ENCODE data around the gene ETV6. TPM values are rescaled to one million over a fixed set of nuclear protein-coding genes. Genes with fewer than 3 reads are reported as not detected.

The ETV6 gene
- total RNA-seq, 1 experiment from 2014 or later: 89.1 TPM

- TF ChIP-seq, protein P1, sequence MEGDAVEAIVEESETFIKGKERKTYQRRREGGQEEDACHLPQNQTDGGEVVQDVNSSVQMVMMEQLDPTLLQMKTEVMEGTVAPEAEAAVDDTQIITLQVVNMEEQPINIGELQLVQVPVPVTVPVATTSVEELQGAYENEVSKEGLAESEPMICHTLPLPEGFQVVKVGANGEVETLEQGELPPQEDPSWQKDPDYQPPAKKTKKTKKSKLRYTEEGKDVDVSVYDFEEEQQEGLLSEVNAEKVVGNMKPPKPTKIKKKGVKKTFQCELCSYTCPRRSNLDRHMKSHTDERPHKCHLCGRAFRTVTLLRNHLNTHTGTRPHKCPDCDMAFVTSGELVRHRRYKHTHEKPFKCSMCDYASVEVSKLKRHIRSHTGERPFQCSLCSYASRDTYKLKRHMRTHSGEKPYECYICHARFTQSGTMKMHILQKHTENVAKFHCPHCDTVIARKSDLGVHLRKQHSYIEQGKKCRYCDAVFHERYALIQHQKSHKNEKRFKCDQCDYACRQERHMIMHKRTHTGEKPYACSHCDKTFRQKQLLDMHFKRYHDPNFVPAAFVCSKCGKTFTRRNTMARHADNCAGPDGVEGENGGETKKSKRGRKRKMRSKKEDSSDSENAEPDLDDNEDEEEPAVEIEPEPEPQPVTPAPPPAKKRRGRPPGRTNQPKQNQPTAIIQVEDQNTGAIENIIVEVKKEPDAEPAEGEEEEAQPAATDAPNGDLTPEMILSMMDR (IDR thresholded peaks at IDR 0.05; ENCODE audit: unreplicated experiment): no peak
- Mint-ChIP-seq H3K9me3 (ENCODE audit: low read depth, unreplicated experiment) (no peaks in the 10 kb centered on the region), H3K4me3 (ENCODE audit: low read depth, unreplicated experiment) (no peak overlapping the region), H3K36me3 (ENCODE audit: insufficient read depth, unreplicated experiment) (peaks cover 11% of the 10 kb centered on the region), H3K4me1 (ENCODE audit: low read depth, unreplicated experiment) (peaks cover 45% of the 10 kb centered on the region), H3K27ac (ENCODE audit: unreplicated experiment) (no peak overlapping the region), H3K27me3 (ENCODE audit: unreplicated experiment) (no peaks in the 10 kb centered on the region)
- no TSS peak for BruUV-seq (replicated peaks)
- DNase-seq: no peak
- intact Hi-C loops (cut with micrococcal nuclease; ENCODE audit: unreplicated experiment): no loop called here
- CTCF ChIA-PET: no interaction called here
These were observed 19.1 kb downstream of the ETV6 start for GRCh38 chr12:11668611-11669010.

GRCh38 chr12:11669348-11669747 is 19.9 kb downstream of the ETV6 start:
- no peaks in the 10 kb centered on the region for H3K9me3 Mint-ChIP-seq (ENCODE audit: low read depth, unreplicated experiment)
- no peaks in the 10 kb centered on the region for H3K27me3 Mint-ChIP-seq (ENCODE audit: unreplicated experiment)
- no peak overlapping the region for H3K4me3 Mint-ChIP-seq (ENCODE audit: low read depth, unreplicated experiment)
- H3K4me1 Mint-ChIP-seq (ENCODE audit: low read depth, unreplicated experiment): peaks cover 52% of the 10 kb centered on the region
- BruUV-seq (replicated peaks): no TSS peak
- no peak for DNase-seq
- CTCF ChIA-PET: no interaction called here
- H3K36me3 Mint-ChIP-seq (ENCODE audit: insufficient read depth, unreplicated experiment): peaks cover 11% of the 10 kb centered on the region
- TF ChIP-seq, protein P1 (IDR thresholded peaks at IDR 0.05; ENCODE audit: unreplicated experiment): no peak
- intact Hi-C loops (cut with micrococcal nuclease; ENCODE audit: unreplicated experiment): no loop called here
- no peak overlapping the region for H3K27ac Mint-ChIP-seq (ENCODE audit: unreplicated experiment)

DNA sequence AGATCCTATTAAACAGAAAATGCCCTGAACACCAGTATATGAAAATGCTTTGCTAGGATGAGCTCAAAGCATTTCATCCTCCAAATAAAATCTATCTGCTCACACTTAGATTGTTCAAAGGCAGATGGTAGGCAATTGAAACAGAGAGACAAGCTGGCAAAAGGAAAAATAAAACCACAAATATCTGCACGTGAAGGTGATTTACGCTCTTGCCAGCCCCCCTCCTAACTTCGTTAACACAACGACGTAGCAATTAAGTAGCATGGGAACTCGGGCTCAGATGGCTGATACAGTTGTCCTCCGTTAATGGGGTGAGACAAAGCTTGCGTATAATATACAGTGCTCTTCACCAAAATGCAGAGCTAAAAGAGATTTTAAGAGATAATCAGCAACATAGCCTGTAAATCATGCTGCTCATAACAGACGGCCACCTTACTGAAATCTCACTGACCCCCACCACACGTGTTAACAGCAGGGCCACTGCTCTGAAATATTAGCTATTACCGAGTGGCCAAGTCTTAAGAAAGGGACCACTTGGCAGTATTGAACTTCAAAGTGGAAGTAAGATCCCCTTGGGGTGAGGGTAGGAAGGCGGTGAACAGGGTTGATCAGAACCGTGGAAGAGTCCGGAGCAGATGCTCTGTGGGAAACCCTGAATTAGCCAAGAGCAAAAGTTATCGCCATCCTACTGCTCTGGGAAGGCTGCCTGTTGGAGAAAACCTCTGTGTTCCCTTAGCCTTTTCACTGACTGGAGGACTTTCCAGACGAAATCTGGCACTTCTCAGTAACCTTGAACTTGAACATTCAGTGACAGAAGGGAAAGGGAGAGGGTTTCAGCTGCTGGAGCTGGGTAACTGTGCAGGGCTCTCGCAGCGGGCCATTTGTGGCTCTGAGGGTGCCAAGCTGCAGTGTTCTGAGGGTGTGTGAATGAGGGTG is 23.1 kb downstream of the ETV6 start:
- no peaks in the 10 kb centered on the region for H3K9me3 Mint-ChIP-seq (ENCODE audit: low read depth, unreplicated experiment)
- intact Hi-C loops (cut with micrococcal nuclease; ENCODE audit: unreplicated experiment): no loop called here
- no peaks in the 10 kb centered on the region for H3K27me3 Mint-ChIP-seq (ENCODE audit: unreplicated experiment)
- H3K4me1 Mint-ChIP-seq (ENCODE audit: low read depth, unreplicated experiment): peaks cover 75% of the 10 kb centered on the region
- H3K4me3 Mint-ChIP-seq (ENCODE audit: low read depth, unreplicated experiment): no peak overlapping the region
- TF ChIP-seq, protein P1 (IDR thresholded peaks at IDR 0.05; ENCODE audit: unreplicated experiment): no peak
- no TSS peak for BruUV-seq (replicated peaks)
- H3K36me3 Mint-ChIP-seq (ENCODE audit: insufficient read depth, unreplicated experiment): peaks cover 6% of the 10 kb centered on the region
- H3K27ac Mint-ChIP-seq (ENCODE audit: unreplicated experiment): no peak overlapping the region
- CTCF ChIA-PET: interaction anchor here (0.6 kb wide), 1 partner anchor 461 kb away, joined by 3 read pairs; no protein-coding TSS in a partner anchor
- no peak for DNase-seq

- CTCF ChIA-PET: no interaction called here
- TF ChIP-seq, protein P1 (IDR thresholded peaks at IDR 0.05; ENCODE audit: unreplicated experiment): no peak
- Mint-ChIP-seq H3K27ac (ENCODE audit: unreplicated experiment) (no peak overlapping the region), H3K4me1 (ENCODE audit: low read depth, unreplicated experiment) (peaks cover 69% of the 10 kb centered on the region), H3K36me3 (ENCODE audit: insufficient read depth, unreplicated experiment) (peaks cover 11% of the 10 kb centered on the region), H3K9me3 (ENCODE audit: low read depth, unreplicated experiment) (no peaks in the 10 kb centered on the region), H3K4me3 (ENCODE audit: low read depth, unreplicated experiment) (no peak overlapping the region), H3K27me3 (ENCODE audit: unreplicated experiment) (no peaks in the 10 kb centered on the region)
- BruUV-seq (replicated peaks): no TSS peak
- intact Hi-C loops (cut with micrococcal nuclease; ENCODE audit: unreplicated experiment): no loop called here
- no peak for DNase-seq
These were observed 24.4 kb downstream of the ETV6 start for GRCh38 chr12:11673666-11674461.

Measured in Calu3 (cell line).